Activated CD8-positive, alpha-beta T cell treated with anti-CD3 and anti-CD28 coated beads for 36 hours (primary cell): ENCODE data around the gene DPP4. TPM values are rescaled to one million over a fixed set of nuclear protein-coding genes. Genes with fewer than 3 reads are reported as not detected.

Experiments used
- ATAC-seq: fragments of 200-7000 bp; cut with Tn5 transposase; one replicate; pipeline ENCODE4 v1.10.0; 2021; ENCODE audit warnings: mild to moderate bottlenecking, moderate library complexity
- CTCF ChIA-PET: fragments of 350-600 bp; sonication (Branson Sonifier 250); formaldehyde crosslinking; loops from one replicate; lab custom pipeline; 2021; ENCODE audit warnings: antibody characterized with exemption; lab: Charles Lee
- POLR2A ChIA-PET: fragments of 350-600 bp; sonication (Branson Sonifier 250); formaldehyde crosslinking; loops from one replicate; lab custom pipeline; 2021; ENCODE audit warnings: antibody characterized with exemption; lab: Charles Lee
- DNase-seq: peaks from one replicate; pipeline ENCODE4 v3.0.0-alpha.2; 2020
- H3K27ac Mint-ChIP-seq: one replicate; pipeline ENCODE4 v1.8.0; 2021; ENCODE audit warnings: mild to moderate bottlenecking, mixed read lengths
- H3K27me3 Mint-ChIP-seq: one replicate; pipeline ENCODE4 v1.8.0; 2021; ENCODE audit warnings: mixed read lengths
- H3K36me3 Mint-ChIP-seq: one replicate; pipeline ENCODE4 v1.8.0; 2021; ENCODE audit warnings: low read depth, mixed read lengths
- H3K4me1 Mint-ChIP-seq: one replicate; pipeline ENCODE4 v1.8.0; 2021; ENCODE audit warnings: low read depth, mixed read lengths
- H3K4me3 Mint-ChIP-seq: one replicate; pipeline ENCODE4 v1.8.0; 2021; ENCODE audit warnings: mild to moderate bottlenecking, moderate library complexity, mixed read lengths
- H3K9me3 Mint-ChIP-seq: one replicate; pipeline ENCODE4 v1.8.0; 2021; ENCODE audit warnings: mixed read lengths
- CTCF ChIP-seq: fragments of 200-600 bp; IDR thresholded peaks from one replicate; pipeline ENCODE4 v1.8.0; 2022; ENCODE audit warnings: antibody characterized with exemption, mild to moderate bottlenecking
- intact Hi-C: fragments of 100-400 bp; cut with micrococcal nuclease; formaldehyde crosslinking; loops from one replicate; pipeline ENCODE4 v1.10.0; 2022
- total RNA-seq, 2 experiments: library from RNA; stranded (reverse); gene quantifications; one replicate each; pipeline ENCODE4 v1.2.3, GENCODE V29; 2021

The DPP4 gene
- total RNA-seq, 2 experiments from 2014 or later: 25.9 to 26.4 TPM

- TF ChIP-seq CTCF: no peak
- DNase-seq (no peak), ATAC-seq (no peak)
- ChIA-PET CTCF (interaction anchor here (1.3 to 2.8 kb wide), 2 partner anchors 22 to 42 kb away, joined by 3 to 11 read pairs; no protein-coding TSS in a partner anchor), POLR2A (no interaction called here)
- H3K4me1 Mint-ChIP-seq: peaks cover 60% of the 10 kb centered on the region
- H3K4me3 Mint-ChIP-seq: no peak overlapping the region
- intact Hi-C loops: loop anchor here (5.0 kb wide), 1 partner anchor 43 kb away; no protein-coding TSS in a partner anchor
- peak overlapping the region; percentile 73 for H3K27ac Mint-ChIP-seq
- H3K36me3 Mint-ChIP-seq: peaks cover 59% of the 10 kb centered on the region
- H3K9me3 Mint-ChIP-seq: no peaks in the 10 kb centered on the region
- H3K27me3 Mint-ChIP-seq: no peaks in the 10 kb centered on the region
Measured at GRCh38 chr2:162014751-162015150, 59.3 kb downstream of the DPP4 start.

- Mint-ChIP-seq H3K27me3 (no peaks in the 10 kb centered on the region), H3K9me3 (no peaks in the 10 kb centered on the region), H3K4me1 (peaks cover 67% of the 10 kb centered on the region), H3K4me3 (peak overlapping the region; percentile 53), H3K36me3 (peaks cover 61% of the 10 kb centered on the region), H3K27ac (peak overlapping the region; percentile 89)
- ChIA-PET CTCF (interaction anchor here (1.2 to 4.4 kb wide), 7 partner anchors 9 to 66 kb away, joined by 3 to 17 read pairs (median 3); no protein-coding TSS in a partner anchor), POLR2A (interaction anchor here (0.6 to 1.3 kb wide), 4 partner anchors 18 to 109 kb away, joined by 3 to 4 read pairs (median 3); partner anchors contain the start of gene DPP4)
- DNase-seq (no peak), ATAC-seq (peak; percentile 45)
- no peak for TF ChIP-seq CTCF
- intact Hi-C loops: loop anchor here (5.0 kb wide), 1 partner anchor 44 kb away; no protein-coding TSS in a partner anchor
Measured at GRCh38 chr2:162013514-162014475, 60.2 kb downstream of the DPP4 start.

GRCh38 chr2:162012565-162013058, 61.4 kb downstream of the DPP4 start:
- Mint-ChIP-seq H3K9me3 (no peaks in the 10 kb centered on the region), H3K36me3 (peaks cover 62% of the 10 kb centered on the region), H3K27me3 (no peaks in the 10 kb centered on the region), H3K4me1 (peaks cover 67% of the 10 kb centered on the region), H3K27ac (peak overlapping the region; percentile 89), H3K4me3 (no peak overlapping the region)
- ATAC-seq (peak; percentile 35), DNase-seq (no peak)
- TF ChIP-seq CTCF: no peak
- intact Hi-C loops: loop anchor here (5.0 kb wide), 1 partner anchor 45 kb away; no protein-coding TSS in a partner anchor
- ChIA-PET CTCF (interaction anchor here (0.6 to 4.4 kb wide), 10 partner anchors 10 to 65 kb away, joined by 3 to 17 read pairs (median 4); no protein-coding TSS in a partner anchor), POLR2A (interaction anchor here (0.9 to 1.3 kb wide), 4 partner anchors 15 to 110 kb away, joined by 3 to 4 read pairs (median 4); partner anchors contain the start of gene DPP4)

GRCh38 chr2:162011706-162012564, 62.1 kb downstream of the DPP4 start:
- H3K27ac Mint-ChIP-seq: peak overlapping the region; percentile 89
- no peak for TF ChIP-seq CTCF
- intact Hi-C loops: loop anchor here (5.0 kb wide), 1 partner anchor 45 kb away; no protein-coding TSS in a partner anchor
- peaks cover 65% of the 10 kb centered on the region for H3K4me1 Mint-ChIP-seq
- H3K4me3 Mint-ChIP-seq: no peak overlapping the region
- no peaks in the 10 kb centered on the region for H3K9me3 Mint-ChIP-seq
- H3K36me3 Mint-ChIP-seq: peaks cover 60% of the 10 kb centered on the region
- DNase-seq (no peak), ATAC-seq (peak; percentile 86)
- CTCF ChIA-PET: interaction anchor here (0.6 to 4.4 kb wide), 11 partner anchors 11 to 113 kb away, joined by 3 to 17 read pairs (median 5); partner anchors contain the start of gene DPP4
- no peaks in the 10 kb centered on the region for H3K27me3 Mint-ChIP-seq
- POLR2A ChIA-PET: interaction anchor here (0.6 to 1.3 kb wide), 8 partner anchors 14 to 230 kb away, joined by 3 to 5 read pairs (median 3); no protein-coding TSS in a partner anchor
